Dermis blood vessel endothelial cell (primary cell): ENCODE measurements around the gene ARFRP1. TPM values are rescaled to one million over a fixed set of nuclear protein-coding genes. Genes with fewer than 3 reads are reported as not detected.
"Not testable (repeated sequence)": the region's sequence is repeated elsewhere in the genome, so short reads cannot be mapped to it uniquely, and the experiment has no call there.

ENCODE experiments used
- DNase-seq: peaks from one replicate; pipeline ENCODE4 v3.0.0; 2010
- total RNA-seq: library from RNA; depleted of rRNA; stranded (reverse); fragments of >200 nt; gene quantifications from 2 replicates; pipeline ENCODE4 v1.2.3, GENCODE V29; 2014

ARFRP1 gene
- total RNA-seq, 1 donor from 2014 or later = 48.3 TPM

GRCh38 chr20:63732118-63733095 is 24.6 kb upstream of the ARFRP1 start:
- no peak for DNase-seq

- no peak for DNase-seq
Measured at GRCh38 chr20:63731410-63731809, 23.6 kb upstream of the ARFRP1 start.

- not testable (repeated sequence) for DNase-seq
Measured at GRCh38 chr20:63730189-63730733, 22.5 kb upstream of the ARFRP1 start.

- DNase-seq = not testable (repeated sequence)
Measured at GRCh38 chr20:63722967-63723622, 15.3 kb upstream of the ARFRP1 start.

GRCh38 chr20:63718996-63719395 is 11.2 kb upstream of the ARFRP1 start:
- DNase-seq = no peak

- DNase-seq = no peak
Measured at GRCh38 chr20:63714858-63715257, 7.1 kb upstream of the ARFRP1 start.

GRCh38 chr20:63712191-63712590 is 4.4 kb upstream of the ARFRP1 start:
- DNase-seq = no peak

GRCh38 chr20:63711085-63711645 is 3.4 kb upstream of the ARFRP1 start:
- no peak for DNase-seq

GRCh38 chr20:63709149-63709527 is 1.4 kb upstream of the ARFRP1 start:
- no peak for DNase-seq

- DNase-seq = peak; percentile 48
Measured at GRCh38 chr20:63708301-63709148, 749 bp upstream of the ARFRP1 start.

GRCh38 chr20:63706852-63707557 is 771 bp downstream of the ARFRP1 start:
- peak; percentile 66 for DNase-seq

- DNase-seq = no peak
Measured at GRCh38 chr20:63706027-63706695, 1.6 kb downstream of the ARFRP1 start.

- DNase-seq = no peak
Measured at GRCh38 chr20:63705232-63706026, 2.3 kb downstream of the ARFRP1 start.

- DNase-seq = no peak
Measured at GRCh38 chr20:63704749-63705117, 3.0 kb downstream of the ARFRP1 start.

- no peak for DNase-seq
Measured at GRCh38 chr20:63703976-63704748, 3.6 kb downstream of the ARFRP1 start.

- no peak for DNase-seq
Measured at GRCh38 chr20:63703471-63703975, 4.3 kb downstream of the ARFRP1 start.

- DNase-seq = no peak
Measured at GRCh38 chr20:63702751-63703470, 4.9 kb downstream of the ARFRP1 start.

GRCh38 chr20:63702036-63702665 is 5.6 kb downstream of the ARFRP1 start:
- no peak for DNase-seq
